K562 (cell line): Measurements from ENCODE around the gene TGFBR1. TPM values are rescaled to one million over a fixed set of nuclear protein-coding genes. Genes with fewer than 3 reads are reported as not detected.

Experiments
- BDP1 ChIP-seq: IDR thresholded peaks from 3 replicates; pipeline ENCODE4 v1.6.1; 2011; ENCODE audit not compliant: insufficient read length, insufficient read depth
- CEBPG ChIP-seq, 3 experiments: fragments of 200-800 bp in 1 of 3; sonication (Bioruptor generic) in 1 of 3; sonication (generic) in 1 of 3; formaldehyde crosslinking in 1 of 3; IDR thresholded peaks in 2 of 3; conservative IDR thresholded peaks in 1 of 3; 2 replicates each; pipeline versions ENCODE4 v1.6.1 to v1.8.0; 2016 to 2022; ENCODE audit warnings: missing compliant biosample characterization in 2 of 3, missing genetic modification characterization in 2 of 3, mild to moderate bottlenecking in 1 of 3, missing genetic modification reagents in 1 of 3
- CTBP1 ChIP-seq: fragments of 450-650 bp; IDR thresholded peaks from 2 replicates; pipeline ENCODE4 v1.6.1; 2016; ENCODE audit warnings: borderline replicate concordance
- FOXJ2 ChIP-seq: fragments of 200-800 bp; sonication (Bioruptor generic); IDR thresholded peaks from 2 replicates; pipeline ENCODE4 v1.6.1; 2016; ENCODE audit warnings: missing genetic modification characterization, missing compliant biosample characterization
- HDAC1 ChIP-seq, 2 experiments: fragments of 450-650 bp; IDR thresholded peaks; 2 replicates each; pipeline ENCODE4 v1.6.1; 2016 to 2017; ENCODE audit warnings: inconsistent platforms in 1 of 2, mild to moderate bottlenecking in 1 of 2, moderate library complexity in 1 of 2
- PBX2 ChIP-seq, 2 experiments: IDR thresholded peaks in 1 of 2; conservative IDR thresholded peaks in 1 of 2; 2 replicates each; pipeline ENCODE4 v1.6.1; 2016; ENCODE audit warnings: low read depth in 2 of 2, mild to moderate bottlenecking in 1 of 2, missing compliant biosample characterization in 1 of 2, missing genetic modification characterization in 1 of 2, moderate library complexity in 1 of 2
- ZNF395 ChIP-seq: fragments of 200-800 bp; sonication (Bioruptor generic); IDR thresholded peaks from 2 replicates; pipeline ENCODE4 v1.6.1; 2017; ENCODE audit warnings: missing genetic modification characterization, missing compliant biosample characterization
- polyA plus RNA-seq, 8 experiments: library from polyadenylated mRNA; depleted of rRNA in 4 of 8; stranded (reverse) in 5 of 8; unstranded in 3 of 8; fragments of >200 nt; fragmentation: Nextera tagmentation in 2 of 8; fragmentation: Illumina TruSeq in 1 of 8; extraction: Ambion mirVana in 2 of 8; extraction: Trizol in 1 of 8; gene quantifications; 2 replicates each; pipeline versions ENCODE4 v1.2.1 to v1.2.3, GENCODE V29; 2011 to 2014; ENCODE audit warnings: inconsistent platforms in 1 of 8, missing spikeins in 1 of 8
- total RNA-seq, 7 experiments: library from RNA; depleted of rRNA in 6 of 7; stranded (reverse); fragments of >200 nt in 6 of 7; fragmentation: Illumina TruSeq in 2 of 7; extraction: Trizol in 2 of 7; gene quantifications; 2 replicates each; pipeline versions ENCODE4 v1.2.1 to v1.2.3, GENCODE V29; 2011 to 2021; ENCODE audit warnings: low replicate concordance in 1 of 7
- TF ChIP-seq, protein P1 (sequence below): fragments of 450-650 bp; IDR thresholded peaks from 2 replicates; pipeline ENCODE4 v1.6.1; 2018; ENCODE audit not compliant: partially characterized antibody
- TF ChIP-seq, protein P2 (sequence below): fragments of 450-650 bp; IDR thresholded peaks from 2 replicates; pipeline ENCODE4 v1.6.1; 2018; ENCODE audit warnings: mild to moderate bottlenecking, low read depth; ENCODE audit not compliant: partially characterized antibody

The TGFBR1 gene
- total and polyA plus RNA-seq, 9 of the 15 experiments (the other 6 are each of a cell fraction or from before 2014, with no cell fraction given) = 15.5 to 62.4 (median 42.7) TPM

DNA sequence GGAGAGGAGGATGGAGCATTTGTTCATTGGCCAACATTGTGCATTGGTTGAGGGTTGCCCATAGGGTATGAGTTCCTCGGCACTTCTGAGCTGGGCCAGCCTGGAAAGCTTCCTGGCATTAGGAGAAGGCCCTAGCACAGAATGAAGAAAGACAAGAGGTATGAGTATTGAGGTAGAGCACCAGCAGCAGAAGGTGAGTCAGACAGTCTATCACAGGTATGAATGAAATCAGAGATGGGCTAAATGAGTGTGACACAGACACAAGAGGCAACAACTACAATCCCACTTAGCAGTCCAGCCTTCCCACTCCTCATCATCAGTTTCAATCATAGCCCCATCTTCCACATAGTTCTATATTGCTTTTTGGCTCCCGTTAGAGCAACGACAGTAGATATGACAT is 25.4 kb upstream of the TGFBR1 start (continued):
- TF ChIP-seq, protein P1, sequence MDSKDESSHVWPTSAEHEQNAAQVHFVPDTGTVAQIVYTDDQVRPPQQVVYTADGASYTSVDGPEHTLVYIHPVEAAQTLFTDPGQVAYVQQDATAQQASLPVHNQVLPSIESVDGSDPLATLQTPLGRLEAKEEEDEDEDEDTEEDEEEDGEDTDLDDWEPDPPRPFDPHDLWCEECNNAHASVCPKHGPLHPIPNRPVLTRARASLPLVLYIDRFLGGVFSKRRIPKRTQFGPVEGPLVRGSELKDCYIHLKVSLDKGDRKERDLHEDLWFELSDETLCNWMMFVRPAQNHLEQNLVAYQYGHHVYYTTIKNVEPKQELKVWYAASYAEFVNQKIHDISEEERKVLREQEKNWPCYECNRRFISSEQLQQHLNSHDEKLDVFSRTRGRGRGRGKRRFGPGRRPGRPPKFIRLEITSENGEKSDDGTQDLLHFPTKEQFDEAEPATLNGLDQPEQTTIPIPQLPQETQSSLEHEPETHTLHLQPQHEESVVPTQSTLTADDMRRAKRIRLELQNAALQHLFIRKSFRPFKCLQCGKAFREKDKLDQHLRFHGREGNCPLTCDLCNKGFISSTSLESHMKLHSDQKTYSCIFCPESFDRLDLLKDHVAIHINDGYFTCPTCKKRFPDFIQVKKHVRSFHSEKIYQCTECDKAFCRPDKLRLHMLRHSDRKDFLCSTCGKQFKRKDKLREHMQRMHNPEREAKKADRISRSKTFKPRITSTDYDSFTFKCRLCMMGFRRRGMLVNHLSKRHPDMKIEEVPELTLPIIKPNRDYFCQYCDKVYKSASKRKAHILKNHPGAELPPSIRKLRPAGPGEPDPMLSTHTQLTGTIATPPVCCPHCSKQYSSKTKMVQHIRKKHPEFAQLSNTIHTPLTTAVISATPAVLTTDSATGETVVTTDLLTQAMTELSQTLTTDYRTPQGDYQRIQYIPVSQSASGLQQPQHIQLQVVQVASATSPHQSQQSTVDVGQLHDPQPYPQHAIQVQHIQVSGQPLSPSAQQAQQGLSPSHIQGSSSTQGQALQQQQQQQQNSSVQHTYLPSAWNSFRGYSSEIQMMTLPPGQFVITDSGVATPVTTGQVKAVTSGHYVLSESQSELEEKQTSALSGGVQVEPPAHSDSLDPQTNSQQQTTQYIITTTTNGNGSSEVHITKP = no peak
- TF ChIP-seq FOXJ2 (tag) = no peak
- no peak for TF ChIP-seq PBX2 (CRISPR knock-in tag; IDR thresholded peaks at IDR 0.05; ENCODE audit: low read depth)
- TF ChIP-seq PBX2 (tag; conservative IDR thresholded peaks at IDR 0.05; ENCODE audit: low read depth) = no peak
- TF ChIP-seq, protein P2, sequence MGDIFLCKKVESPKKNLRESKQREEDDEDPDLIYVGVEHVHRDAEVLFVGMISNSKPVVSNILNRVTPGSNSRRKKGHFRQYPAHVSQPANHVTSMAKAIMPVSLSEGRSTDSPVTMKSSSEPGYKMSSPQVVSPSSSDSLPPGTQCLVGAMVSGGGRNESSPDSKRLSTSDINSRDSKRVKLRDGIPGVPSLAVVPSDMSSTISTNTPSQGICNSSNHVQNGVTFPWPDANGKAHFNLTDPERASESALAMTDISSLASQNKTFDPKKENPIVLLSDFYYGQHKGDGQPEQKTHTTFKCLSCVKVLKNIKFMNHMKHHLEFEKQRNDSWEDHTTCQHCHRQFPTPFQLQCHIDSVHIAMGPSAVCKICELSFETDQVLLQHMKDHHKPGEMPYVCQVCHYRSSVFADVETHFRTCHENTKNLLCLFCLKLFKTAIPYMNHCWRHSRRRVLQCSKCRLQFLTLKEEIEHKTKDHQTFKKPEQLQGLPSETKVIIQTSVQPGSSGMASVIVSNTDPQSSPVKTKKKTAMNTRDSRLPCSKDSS = no peak
- no peak for TF ChIP-seq BDP1
- TF ChIP-seq CEBPG (CRISPR knock-in tag; IDR thresholded peaks at IDR 0.05) = no peak
- TF ChIP-seq CEBPG (tag; conservative IDR thresholded peaks at IDR 0.05 in 1 of 2, IDR thresholded peaks at IDR 0.05 in 1 of 2) = no peak
- no peak for TF ChIP-seq HDAC1 (IDR thresholded peaks at IDR 0.05)
- no peak for TF ChIP-seq CTBP1
- no peak for TF ChIP-seq ZNF395 (CRISPR knock-in tag)
- TF ChIP-seq, all 486 proteins: peak for 0
